GM12864 (cell line): Measurements from ENCODE around the gene KIF3C.

Source experiments
- DNase-seq: peaks from one replicate; pipeline ENCODE4 v3.0.0-alpha.2; 2011; ENCODE audit warnings: low read depth
- H3K4me3 ChIP-seq: 2 replicates; pipeline ENCODE4 v1.5.1; 2011; ENCODE audit warnings: mild to moderate bottlenecking, low read depth, low read length, control low read depth
- TF ChIP-seq, protein P1 (sequence below): IDR thresholded peaks from 2 replicates; pipeline ENCODE4 v1.5.1; 2011; ENCODE audit warnings: low read depth, mild to moderate bottlenecking, moderate library complexity, low read length, control low read depth, inconsistent platforms; ENCODE audit errors: missing control alignments

The KIF3C gene

DNA sequence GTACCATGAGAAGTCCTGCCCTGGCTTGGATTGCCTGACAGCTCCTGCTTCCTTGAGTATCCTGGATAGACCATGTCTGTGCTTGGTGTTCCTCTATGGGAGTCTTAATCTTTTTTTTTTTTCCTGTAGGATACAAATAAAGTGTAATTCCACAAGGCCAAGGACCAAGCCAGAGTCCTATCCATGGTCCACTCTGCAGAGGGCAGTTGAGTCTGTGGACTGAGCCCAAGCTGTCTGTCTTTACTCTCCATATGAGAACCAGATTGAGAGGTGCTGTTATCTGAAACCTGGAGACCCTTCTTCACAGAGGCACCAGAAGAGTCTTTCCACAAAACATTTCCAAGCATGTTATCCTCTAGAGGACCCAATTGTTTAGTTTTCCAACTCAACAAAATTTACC, 1.4 kb upstream of the KIF3C start:
- DNase-seq: no peak
- H3K4me3 ChIP-seq: no peak overlapping the region
- TF ChIP-seq, protein P1, sequence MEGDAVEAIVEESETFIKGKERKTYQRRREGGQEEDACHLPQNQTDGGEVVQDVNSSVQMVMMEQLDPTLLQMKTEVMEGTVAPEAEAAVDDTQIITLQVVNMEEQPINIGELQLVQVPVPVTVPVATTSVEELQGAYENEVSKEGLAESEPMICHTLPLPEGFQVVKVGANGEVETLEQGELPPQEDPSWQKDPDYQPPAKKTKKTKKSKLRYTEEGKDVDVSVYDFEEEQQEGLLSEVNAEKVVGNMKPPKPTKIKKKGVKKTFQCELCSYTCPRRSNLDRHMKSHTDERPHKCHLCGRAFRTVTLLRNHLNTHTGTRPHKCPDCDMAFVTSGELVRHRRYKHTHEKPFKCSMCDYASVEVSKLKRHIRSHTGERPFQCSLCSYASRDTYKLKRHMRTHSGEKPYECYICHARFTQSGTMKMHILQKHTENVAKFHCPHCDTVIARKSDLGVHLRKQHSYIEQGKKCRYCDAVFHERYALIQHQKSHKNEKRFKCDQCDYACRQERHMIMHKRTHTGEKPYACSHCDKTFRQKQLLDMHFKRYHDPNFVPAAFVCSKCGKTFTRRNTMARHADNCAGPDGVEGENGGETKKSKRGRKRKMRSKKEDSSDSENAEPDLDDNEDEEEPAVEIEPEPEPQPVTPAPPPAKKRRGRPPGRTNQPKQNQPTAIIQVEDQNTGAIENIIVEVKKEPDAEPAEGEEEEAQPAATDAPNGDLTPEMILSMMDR: no peak

DNA sequence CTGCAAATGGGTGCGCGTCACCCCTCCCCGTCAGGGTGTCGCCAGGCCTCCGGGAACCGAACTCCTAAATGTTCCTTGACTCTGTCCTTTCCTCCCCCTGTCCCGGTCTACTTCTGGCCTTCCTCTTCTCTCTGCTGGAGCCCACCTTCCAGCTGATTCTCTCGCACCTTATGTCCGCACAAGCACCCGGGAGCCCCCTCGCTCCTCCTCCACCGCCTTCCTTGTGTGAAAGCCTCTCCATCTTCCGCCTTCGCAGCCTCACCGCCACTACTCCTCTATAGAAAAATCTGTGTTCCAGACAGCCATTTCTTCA, 627 bp upstream of the KIF3C start:
- H3K4me3 ChIP-seq: peak overlapping the region; percentile 74
- DNase-seq: no peak
- TF ChIP-seq, protein P1: no peak

DNA sequence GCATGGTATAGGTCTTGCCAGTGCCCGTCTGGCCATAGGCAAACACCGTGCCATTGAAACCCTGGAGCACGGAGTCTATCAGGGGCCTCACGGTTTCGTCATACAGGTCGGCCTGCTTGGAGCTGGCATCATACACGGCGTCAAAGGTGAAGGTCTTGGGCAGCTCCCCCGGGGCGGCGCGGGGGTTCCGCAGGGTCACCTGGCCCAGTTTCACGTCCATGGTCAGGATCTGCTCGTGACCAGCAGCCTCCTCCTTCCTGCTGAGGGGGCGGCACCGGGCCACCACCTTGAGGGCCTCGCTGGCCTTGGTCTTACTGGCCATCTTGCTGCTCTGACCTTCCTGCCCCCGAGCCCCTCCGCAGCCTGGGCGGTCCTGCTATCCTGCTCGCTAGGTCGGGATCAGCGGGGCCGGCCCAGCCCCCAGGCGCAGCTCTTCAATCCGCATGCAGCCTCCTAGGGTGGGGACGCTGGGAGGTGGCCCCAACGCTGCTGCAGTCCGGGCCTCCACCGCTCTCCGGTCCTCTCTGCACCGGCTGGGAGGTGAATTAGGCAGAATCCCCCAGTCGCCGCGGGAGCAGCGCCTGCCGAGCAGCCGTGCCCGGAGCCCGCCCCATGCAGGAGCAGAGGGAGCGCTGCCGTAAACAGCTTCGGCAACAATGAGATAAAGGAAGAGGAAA, 563 bp downstream of the KIF3C start:
- no peak for DNase-seq
- peak overlapping the region; percentile 74 for H3K4me3 ChIP-seq
- TF ChIP-seq, protein P1: no peak

DNA sequence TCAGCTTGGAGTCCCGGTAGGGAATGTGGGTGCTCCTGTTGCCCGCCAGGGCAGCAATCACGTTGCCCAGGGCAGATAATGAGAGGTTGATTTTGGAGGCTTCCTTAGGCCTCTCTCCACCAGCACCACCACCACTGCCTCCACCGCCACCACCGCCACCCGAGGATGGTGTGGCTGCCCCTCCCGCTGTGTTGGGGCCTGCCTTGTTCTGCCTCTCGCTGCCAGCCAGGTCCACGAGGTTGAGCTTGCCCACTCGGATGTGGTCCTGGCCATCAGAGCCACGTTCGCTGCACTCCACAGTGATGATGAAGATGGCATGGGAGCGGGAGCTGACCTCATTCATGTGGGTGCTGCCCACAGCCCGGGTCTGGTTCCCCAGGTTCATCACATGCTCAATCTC, 1.3 kb downstream of the KIF3C start:
- H3K4me3 ChIP-seq: no peak overlapping the region
- no peak for DNase-seq
- TF ChIP-seq, protein P1: no peak

DNA sequence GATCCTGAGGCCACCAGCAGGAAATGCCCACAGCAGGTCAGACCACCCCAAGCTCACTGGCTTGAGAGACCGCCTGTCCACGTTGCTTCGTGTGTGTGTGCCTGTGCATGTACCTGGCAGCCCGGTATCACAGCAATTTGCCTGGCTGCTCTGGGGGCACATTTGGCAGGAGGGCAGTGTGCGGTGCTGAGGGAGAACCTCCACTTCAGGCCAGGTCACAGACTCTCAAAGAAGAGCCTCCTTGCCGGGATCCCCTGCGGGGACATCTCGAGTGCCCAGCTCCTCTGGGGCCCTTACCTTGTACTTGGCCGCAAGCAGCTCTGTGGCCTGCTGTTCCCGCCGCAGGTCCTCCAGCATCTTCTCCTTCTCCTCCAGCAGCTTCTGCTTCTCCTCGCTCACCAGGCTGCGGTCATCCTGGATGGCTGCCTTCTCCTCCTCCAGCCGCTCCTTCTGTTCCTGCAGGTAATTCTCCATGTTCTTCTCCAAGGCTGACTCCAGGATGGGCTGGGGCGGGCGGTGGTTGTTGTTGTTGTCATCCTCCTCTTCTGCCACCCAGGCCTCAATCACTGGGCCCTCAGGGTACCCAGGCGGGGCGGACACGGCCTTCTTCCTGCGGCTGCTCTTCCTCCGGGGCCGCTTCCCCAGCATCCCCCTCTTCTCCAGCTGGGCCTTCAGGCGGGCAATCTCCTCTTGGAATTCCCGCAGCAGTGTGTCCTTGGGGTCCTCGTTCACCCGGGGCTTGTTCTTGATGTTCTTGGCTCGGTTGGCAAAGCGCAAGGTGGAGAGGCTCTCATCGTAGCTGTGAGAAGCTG, 2.0 kb downstream of the KIF3C start:
- no peak for DNase-seq
- TF ChIP-seq, protein P1: no peak
- H3K4me3 ChIP-seq: no peak overlapping the region

DNA sequence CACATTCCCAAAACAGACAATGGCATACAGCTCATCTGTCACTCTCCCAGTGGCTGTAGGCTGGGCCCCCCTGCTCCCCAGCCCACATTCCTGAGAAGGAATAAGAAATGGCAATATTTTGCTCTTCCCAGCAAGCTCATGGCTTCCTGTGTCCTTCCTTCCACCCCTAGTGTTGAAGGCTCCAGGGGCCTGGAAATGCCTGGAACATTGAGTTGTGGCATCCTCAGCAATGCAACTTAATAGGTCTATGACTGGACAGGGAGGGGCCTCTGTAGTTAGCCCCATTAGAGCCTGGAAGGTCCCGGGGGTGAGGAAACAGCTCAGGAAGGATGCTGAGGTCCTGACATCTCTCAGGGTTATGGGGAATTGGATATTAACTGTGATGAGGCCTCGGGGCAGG, 3.3 kb downstream of the KIF3C start:
- TF ChIP-seq, protein P1: no peak
- no peak overlapping the region for H3K4me3 ChIP-seq

More for the DNA sequence above, 3.3 kb downstream of the KIF3C start:
- DNase-seq: no peak
